ENCODE results near the gene L3MBTL4. TPM values are rescaled to one million over a fixed set of nuclear protein-coding genes. Genes with fewer than 3 reads are reported as not detected.
"Not testable (repeated sequence)": the region's sequence is repeated elsewhere in the genome, so short reads cannot be mapped to it uniquely, and the experiment has no call there.

L3MBTL4 gene
- total RNA-seq, 1 donor from 2014 or later: 0.59 TPM

DNA sequence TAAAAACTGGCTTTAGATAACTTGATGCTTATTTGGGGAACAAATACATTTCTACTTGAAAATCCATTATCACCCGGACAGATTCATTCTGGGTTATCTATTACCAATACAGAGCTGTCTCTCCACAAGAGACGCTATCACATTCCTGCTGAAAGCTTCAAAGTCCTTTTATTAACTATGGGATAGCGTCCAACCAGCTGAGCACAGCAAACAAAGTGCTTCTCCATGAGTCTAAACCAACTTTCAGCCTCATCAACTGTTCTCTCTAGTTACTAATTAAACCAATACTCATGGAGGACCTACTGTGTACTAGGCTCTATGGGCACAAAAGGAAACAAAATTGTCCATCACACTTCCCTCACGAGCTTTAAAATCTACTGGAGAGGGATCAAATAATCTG, 132.8 kb downstream of the L3MBTL4 start:
- Mint-ChIP-seq H3K36me3 (ENCODE audit: unreplicated experiment) (no peaks in the 10 kb centered on the region), H3K4me3 (ENCODE audit: unreplicated experiment) (no peak overlapping the region), H3K27ac (ENCODE audit: unreplicated experiment) (no peak overlapping the region), H3K9me3 (ENCODE audit: unreplicated experiment) (no peaks in the 10 kb centered on the region), H3K27me3 (ENCODE audit: unreplicated experiment) (peaks cover 9% of the 10 kb centered on the region), H3K4me1 (ENCODE audit: unreplicated experiment) (no peaks in the 10 kb centered on the region)
- TF ChIP-seq, protein P1, sequence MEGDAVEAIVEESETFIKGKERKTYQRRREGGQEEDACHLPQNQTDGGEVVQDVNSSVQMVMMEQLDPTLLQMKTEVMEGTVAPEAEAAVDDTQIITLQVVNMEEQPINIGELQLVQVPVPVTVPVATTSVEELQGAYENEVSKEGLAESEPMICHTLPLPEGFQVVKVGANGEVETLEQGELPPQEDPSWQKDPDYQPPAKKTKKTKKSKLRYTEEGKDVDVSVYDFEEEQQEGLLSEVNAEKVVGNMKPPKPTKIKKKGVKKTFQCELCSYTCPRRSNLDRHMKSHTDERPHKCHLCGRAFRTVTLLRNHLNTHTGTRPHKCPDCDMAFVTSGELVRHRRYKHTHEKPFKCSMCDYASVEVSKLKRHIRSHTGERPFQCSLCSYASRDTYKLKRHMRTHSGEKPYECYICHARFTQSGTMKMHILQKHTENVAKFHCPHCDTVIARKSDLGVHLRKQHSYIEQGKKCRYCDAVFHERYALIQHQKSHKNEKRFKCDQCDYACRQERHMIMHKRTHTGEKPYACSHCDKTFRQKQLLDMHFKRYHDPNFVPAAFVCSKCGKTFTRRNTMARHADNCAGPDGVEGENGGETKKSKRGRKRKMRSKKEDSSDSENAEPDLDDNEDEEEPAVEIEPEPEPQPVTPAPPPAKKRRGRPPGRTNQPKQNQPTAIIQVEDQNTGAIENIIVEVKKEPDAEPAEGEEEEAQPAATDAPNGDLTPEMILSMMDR (IDR thresholded peaks at IDR 0.05): no peak
- no peak for DNase-seq (ENCODE audit: extremely low spot score, unreplicated experiment)

DNA sequence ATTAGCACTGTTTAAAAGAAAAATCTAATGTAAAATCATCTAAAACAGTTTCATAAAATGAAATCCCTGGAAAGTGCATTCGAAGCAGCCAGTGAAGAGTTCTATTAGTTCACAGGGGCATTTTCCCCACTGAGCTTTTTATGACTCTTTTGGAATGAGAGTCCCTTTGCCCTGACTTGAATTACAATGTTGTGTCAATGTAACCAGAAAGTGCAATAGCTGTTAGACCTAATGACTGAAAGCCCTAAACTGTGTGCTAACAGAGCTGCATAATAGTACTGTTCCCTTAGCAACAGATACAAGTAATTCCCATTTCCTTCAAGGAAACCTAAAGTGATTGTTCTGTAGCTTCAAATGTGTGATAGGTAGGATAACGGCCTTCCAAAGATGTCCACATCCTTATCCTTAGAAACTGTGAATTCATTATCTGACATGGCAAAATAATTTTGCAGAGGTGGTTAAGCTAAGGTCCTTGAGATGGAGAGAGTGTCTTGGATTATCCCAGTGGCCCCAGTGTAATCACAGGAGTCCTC, 134.4 kb downstream of the L3MBTL4 start:
- no peaks in the 10 kb centered on the region for H3K36me3 Mint-ChIP-seq (ENCODE audit: unreplicated experiment)
- no peak overlapping the region for H3K4me3 Mint-ChIP-seq (ENCODE audit: unreplicated experiment)
- no peak for DNase-seq (ENCODE audit: extremely low spot score, unreplicated experiment)
- H3K9me3 Mint-ChIP-seq (ENCODE audit: unreplicated experiment): no peaks in the 10 kb centered on the region
- no peak overlapping the region for H3K27ac Mint-ChIP-seq (ENCODE audit: unreplicated experiment)
- TF ChIP-seq, protein P1 (IDR thresholded peaks at IDR 0.05): no peak
- peaks cover 17% of the 10 kb centered on the region for H3K27me3 Mint-ChIP-seq (ENCODE audit: unreplicated experiment)
- no peaks in the 10 kb centered on the region for H3K4me1 Mint-ChIP-seq (ENCODE audit: unreplicated experiment)

DNA sequence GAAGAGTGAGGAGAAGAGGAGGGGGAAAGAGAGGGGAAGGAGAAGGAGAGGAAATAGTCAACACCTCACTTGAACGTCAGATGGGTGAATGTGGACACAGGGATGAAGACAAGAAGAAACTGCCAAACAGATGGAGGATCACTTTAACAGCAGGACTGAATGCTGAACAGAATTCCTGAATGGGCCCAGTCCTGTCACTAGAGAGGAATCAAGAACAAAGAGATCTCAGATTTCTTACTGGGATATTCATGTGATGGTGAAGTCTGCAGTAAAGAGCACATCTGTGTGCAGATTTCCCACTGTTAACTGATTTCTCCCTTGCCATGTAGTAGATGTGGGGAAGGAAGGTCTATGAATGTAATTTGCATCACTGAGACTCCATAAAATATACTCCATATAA, 135.4 kb downstream of the L3MBTL4 start:
- Mint-ChIP-seq H3K4me3 (ENCODE audit: unreplicated experiment) (no peak overlapping the region), H3K27me3 (ENCODE audit: unreplicated experiment) (peaks cover 25% of the 10 kb centered on the region), H3K9me3 (ENCODE audit: unreplicated experiment) (no peaks in the 10 kb centered on the region), H3K27ac (ENCODE audit: unreplicated experiment) (no peak overlapping the region), H3K36me3 (ENCODE audit: unreplicated experiment) (no peaks in the 10 kb centered on the region), H3K4me1 (ENCODE audit: unreplicated experiment) (no peaks in the 10 kb centered on the region)
- TF ChIP-seq, protein P1 (IDR thresholded peaks at IDR 0.05): no peak
- no peak for DNase-seq (ENCODE audit: extremely low spot score, unreplicated experiment)

- TF ChIP-seq, protein P1 (IDR thresholded peaks at IDR 0.05): no peak
Observed at GRCh38 chr18:6273423-6273822, 141.3 kb downstream of the L3MBTL4 start.

DNA sequence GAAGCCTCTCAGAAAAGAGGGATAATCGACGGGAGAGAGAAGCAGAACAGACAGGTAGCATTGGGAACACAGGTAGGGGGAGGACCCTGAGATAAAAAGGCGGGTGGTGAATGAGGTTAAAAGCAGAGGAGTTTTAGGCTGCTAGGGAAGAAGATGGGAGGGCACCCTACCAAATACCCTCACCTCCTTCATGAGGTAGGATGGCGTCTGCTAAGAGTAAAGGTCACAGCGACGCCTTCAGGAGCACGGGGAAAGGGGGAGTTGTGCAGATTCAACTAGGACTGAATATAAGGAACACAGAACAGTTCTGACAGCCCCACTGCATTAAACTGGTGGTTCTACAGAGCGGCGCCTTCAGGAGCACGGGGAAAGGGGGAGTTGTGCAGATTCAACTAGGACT, 142.6 kb downstream of the L3MBTL4 start:
- not testable (repeated sequence) for H3K36me3 Mint-ChIP-seq (ENCODE audit: unreplicated experiment); DNase-seq (ENCODE audit: extremely low spot score, unreplicated experiment); H3K9me3 Mint-ChIP-seq (ENCODE audit: unreplicated experiment); H3K4me1 Mint-ChIP-seq (ENCODE audit: unreplicated experiment); H3K27ac Mint-ChIP-seq (ENCODE audit: unreplicated experiment); H3K4me3 Mint-ChIP-seq (ENCODE audit: unreplicated experiment)
- H3K27me3 Mint-ChIP-seq (ENCODE audit: unreplicated experiment): peaks cover 18% of the 10 kb centered on the region

More at GRCh38 chr18:6273423-6273822, 141.3 kb downstream of the L3MBTL4 start:
- H3K27me3 Mint-ChIP-seq (ENCODE audit: unreplicated experiment): peaks cover 18% of the 10 kb centered on the region
- H3K4me3 Mint-ChIP-seq (ENCODE audit: unreplicated experiment): no peak overlapping the region
- no peak for DNase-seq (ENCODE audit: extremely low spot score, unreplicated experiment)
- H3K36me3 Mint-ChIP-seq (ENCODE audit: unreplicated experiment): no peaks in the 10 kb centered on the region
- no peaks in the 10 kb centered on the region for H3K4me1 Mint-ChIP-seq (ENCODE audit: unreplicated experiment)
- no peak overlapping the region for H3K27ac Mint-ChIP-seq (ENCODE audit: unreplicated experiment)
- H3K9me3 Mint-ChIP-seq (ENCODE audit: unreplicated experiment): no peaks in the 10 kb centered on the region

DNA sequence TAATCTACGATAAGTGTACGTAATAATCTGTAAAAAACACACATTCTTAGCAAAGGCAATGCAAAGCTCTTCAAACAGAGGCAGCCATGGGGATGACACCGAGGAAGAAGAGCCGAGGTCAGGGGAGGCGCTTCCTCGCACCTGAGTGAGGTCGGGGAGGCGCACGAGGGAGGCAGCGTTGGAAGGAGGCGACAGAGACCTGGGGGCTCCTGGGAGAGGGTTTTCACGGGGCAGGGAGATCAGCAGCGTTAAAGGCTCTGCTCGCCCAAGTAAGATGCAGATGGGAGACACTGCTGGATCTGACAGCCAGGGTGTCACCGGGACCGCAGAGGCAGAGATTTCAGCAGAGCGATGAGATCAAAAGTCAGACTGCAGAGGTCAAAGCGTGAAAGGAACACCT, 143.1 kb downstream of the L3MBTL4 start:
- H3K27me3 Mint-ChIP-seq (ENCODE audit: unreplicated experiment): peaks cover 17% of the 10 kb centered on the region
- H3K27ac Mint-ChIP-seq (ENCODE audit: unreplicated experiment): no peak overlapping the region
- DNase-seq (ENCODE audit: extremely low spot score, unreplicated experiment): no peak
- TF ChIP-seq, protein P1 (IDR thresholded peaks at IDR 0.05): no peak
- H3K4me3 Mint-ChIP-seq (ENCODE audit: unreplicated experiment): no peak overlapping the region
- no peaks in the 10 kb centered on the region for H3K9me3 Mint-ChIP-seq (ENCODE audit: unreplicated experiment)
- no peaks in the 10 kb centered on the region for H3K36me3 Mint-ChIP-seq (ENCODE audit: unreplicated experiment)
- H3K4me1 Mint-ChIP-seq (ENCODE audit: unreplicated experiment): no peaks in the 10 kb centered on the region
